DND-41 (cell line): ENCODE data around the gene KANSL1.
"Not testable (repeated sequence)": the region's sequence is repeated elsewhere in the genome, so short reads cannot be mapped to it uniquely, and the experiment has no call there.

Experiments used
- EZH2 ChIP-seq: IDR thresholded peaks from 3 replicates; pipeline ENCODE4 v1.6.1; 2012; ENCODE audit warnings: borderline replicate concordance, low read depth, mild to moderate bottlenecking, moderate library complexity, low read length, inconsistent platforms; ENCODE audit not compliant: severe bottlenecking
- TF ChIP-seq, protein P1 (sequence below): IDR thresholded peaks from 2 replicates; pipeline ENCODE4 v1.5.1; 2012; ENCODE audit warnings: borderline replicate concordance, low read length, moderate library complexity, mild to moderate bottlenecking; ENCODE audit not compliant: poor library complexity, severe bottlenecking; ENCODE audit errors: extremely low read depth

DNA sequence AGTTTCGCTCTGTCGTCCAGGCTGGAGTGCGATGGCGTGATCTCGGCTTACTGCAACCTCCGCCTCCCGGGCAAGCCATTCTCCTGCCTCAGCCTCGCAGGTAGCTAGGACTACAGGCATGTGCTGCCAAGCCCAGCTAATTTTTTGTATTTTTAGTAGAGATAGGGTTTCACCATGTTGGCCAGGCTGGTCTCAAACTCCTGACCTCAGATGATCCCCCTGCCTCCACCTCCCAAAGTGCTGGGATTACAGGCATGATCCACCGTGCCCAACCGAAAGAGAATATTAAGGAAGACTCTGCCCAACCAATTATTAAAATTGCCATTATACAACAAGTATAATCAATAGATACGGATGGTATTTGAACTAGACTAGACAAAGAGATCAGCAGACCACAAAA, 82.0 kb downstream of the KANSL1 start:
- TF ChIP-seq, protein P1, sequence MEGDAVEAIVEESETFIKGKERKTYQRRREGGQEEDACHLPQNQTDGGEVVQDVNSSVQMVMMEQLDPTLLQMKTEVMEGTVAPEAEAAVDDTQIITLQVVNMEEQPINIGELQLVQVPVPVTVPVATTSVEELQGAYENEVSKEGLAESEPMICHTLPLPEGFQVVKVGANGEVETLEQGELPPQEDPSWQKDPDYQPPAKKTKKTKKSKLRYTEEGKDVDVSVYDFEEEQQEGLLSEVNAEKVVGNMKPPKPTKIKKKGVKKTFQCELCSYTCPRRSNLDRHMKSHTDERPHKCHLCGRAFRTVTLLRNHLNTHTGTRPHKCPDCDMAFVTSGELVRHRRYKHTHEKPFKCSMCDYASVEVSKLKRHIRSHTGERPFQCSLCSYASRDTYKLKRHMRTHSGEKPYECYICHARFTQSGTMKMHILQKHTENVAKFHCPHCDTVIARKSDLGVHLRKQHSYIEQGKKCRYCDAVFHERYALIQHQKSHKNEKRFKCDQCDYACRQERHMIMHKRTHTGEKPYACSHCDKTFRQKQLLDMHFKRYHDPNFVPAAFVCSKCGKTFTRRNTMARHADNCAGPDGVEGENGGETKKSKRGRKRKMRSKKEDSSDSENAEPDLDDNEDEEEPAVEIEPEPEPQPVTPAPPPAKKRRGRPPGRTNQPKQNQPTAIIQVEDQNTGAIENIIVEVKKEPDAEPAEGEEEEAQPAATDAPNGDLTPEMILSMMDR = not testable (repeated sequence)
- TF ChIP-seq EZH2 = not testable (repeated sequence)
